Karpas-422 (cell line): Measurements from ENCODE around the gene PHLDB2. TPM values are rescaled to one million over a fixed set of nuclear protein-coding genes. Genes with fewer than 3 reads are reported as not detected.

ENCODE experiments used
- DNase-seq: peaks from one replicate; pipeline ENCODE4 v3.0.0-alpha.2; 2015
- H2AFZ ChIP-seq: fragments of 200-600 bp; sonication (generic); 2 replicates; pipeline ENCODE4 v1.6.1; 2014; ENCODE audit warnings: antibody characterized with exemption, low read length, mixed read lengths
- H3K27ac ChIP-seq: fragments of 200-600 bp; sonication (generic); 2 replicates; pipeline ENCODE4 v1.5.1; 2014; ENCODE audit warnings: mild to moderate bottlenecking, low read length, moderate library complexity
- H3K27me3 ChIP-seq: fragments of 200-600 bp; sonication (generic); 2 replicates; pipeline ENCODE4 v1.6.1; 2014; ENCODE audit warnings: low read length, mixed read lengths
- H3K36me3 ChIP-seq: fragments of 200-600 bp; sonication (generic); 2 replicates; pipeline ENCODE4 v1.6.1; 2014; ENCODE audit warnings: low read length, mixed read lengths; ENCODE audit not compliant: insufficient read depth
- H3K4me1 ChIP-seq: fragments of 200-600 bp; sonication (generic); 2 replicates; pipeline ENCODE4 v1.6.1; 2014; ENCODE audit warnings: mild to moderate bottlenecking, low read length, mixed read lengths
- H3K4me2 ChIP-seq: fragments of 200-600 bp; sonication (generic); 2 replicates; pipeline ENCODE4 v1.6.1; 2014; ENCODE audit warnings: low read length, low read depth, mild to moderate bottlenecking; ENCODE audit not compliant: poor library complexity, severe bottlenecking
- H3K4me3 ChIP-seq: fragments of 200-600 bp; sonication (generic); 2 replicates; pipeline ENCODE4 v1.5.1; 2014; ENCODE audit warnings: mild to moderate bottlenecking, antibody characterized with exemption, low read length, mixed read lengths
- H3K79me2 ChIP-seq: fragments of 200-600 bp; sonication (generic); 2 replicates; pipeline ENCODE4 v1.6.1; 2014; ENCODE audit warnings: mild to moderate bottlenecking, low read length, mixed read lengths
- H3K9ac ChIP-seq: fragments of 200-600 bp; sonication (generic); 2 replicates; pipeline ENCODE4 v1.6.0; 2014; ENCODE audit warnings: low read length
- H3K9me2 ChIP-seq: fragments of 200-600 bp; sonication (generic), shearing (Covaris generic); replicated peaks from 2 replicates; pipeline ENCODE4 v1.6.0; 2014; ENCODE audit warnings: mild to moderate bottlenecking, low read length, moderate library complexity; ENCODE audit not compliant: insufficient read depth
- H3K9me3 ChIP-seq: fragments of 300-700, 200-600 bp; sonication (generic); 2 replicates; pipeline ENCODE4 v1.6.1; 2014; ENCODE audit warnings: low read length, mixed read lengths
- H4K20me1 ChIP-seq: fragments of 200-600 bp; sonication (generic); 2 replicates; pipeline ENCODE4 v1.6.1; 2014; ENCODE audit warnings: mild to moderate bottlenecking, antibody characterized with exemption, low read length, low read depth; ENCODE audit not compliant: insufficient read depth
- total RNA-seq: library from RNA; depleted of rRNA; stranded (reverse); fragments of >200 nt; shearing (Covaris generic); gene quantifications from 2 replicates; pipeline ENCODE4 v1.2.3, GENCODE V29; 2014; ENCODE audit warnings: low replicate concordance

PHLDB2 gene
- total RNA-seq, 1 experiment from 2014 or later = 2.1 TPM

DNA sequence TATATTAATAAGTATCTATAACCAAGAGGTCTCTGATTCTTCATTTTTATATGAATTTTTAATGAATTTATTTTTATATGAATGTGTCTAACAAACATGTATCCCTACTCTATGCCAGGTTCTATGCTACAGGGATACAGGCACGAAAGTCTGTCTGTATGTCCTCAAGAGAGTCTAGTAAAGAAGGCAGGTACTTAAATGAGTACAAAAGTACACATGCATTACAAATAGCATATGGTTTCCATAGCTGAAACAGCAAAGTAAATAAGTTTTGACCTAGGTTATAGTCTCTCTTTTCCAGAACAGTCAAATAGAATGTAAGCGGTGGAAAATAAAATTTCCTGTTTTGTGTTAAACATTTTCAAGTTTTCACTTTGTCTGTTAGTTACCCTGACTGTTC lies 106.4 kb downstream of the PHLDB2 start:
- no peak overlapping the region for H2AFZ ChIP-seq
- H3K9me3 ChIP-seq = no peaks in the 10 kb centered on the region
- H3K9ac ChIP-seq = no peak overlapping the region
- H3K36me3 ChIP-seq = no peaks in the 10 kb centered on the region
- no peaks in the 10 kb centered on the region for H4K20me1 ChIP-seq
- no peak overlapping the region for H3K4me3 ChIP-seq
- H3K27ac ChIP-seq = no peak overlapping the region
- peaks cover 28% of the 10 kb centered on the region for H3K4me1 ChIP-seq
- H3K9me2 ChIP-seq = no peaks in the 10 kb centered on the region
- no peak for DNase-seq
- H3K27me3 ChIP-seq = no peaks in the 10 kb centered on the region
- no peak overlapping the region for H3K4me2 ChIP-seq
- H3K79me2 ChIP-seq = no peaks in the 10 kb centered on the region

DNA sequence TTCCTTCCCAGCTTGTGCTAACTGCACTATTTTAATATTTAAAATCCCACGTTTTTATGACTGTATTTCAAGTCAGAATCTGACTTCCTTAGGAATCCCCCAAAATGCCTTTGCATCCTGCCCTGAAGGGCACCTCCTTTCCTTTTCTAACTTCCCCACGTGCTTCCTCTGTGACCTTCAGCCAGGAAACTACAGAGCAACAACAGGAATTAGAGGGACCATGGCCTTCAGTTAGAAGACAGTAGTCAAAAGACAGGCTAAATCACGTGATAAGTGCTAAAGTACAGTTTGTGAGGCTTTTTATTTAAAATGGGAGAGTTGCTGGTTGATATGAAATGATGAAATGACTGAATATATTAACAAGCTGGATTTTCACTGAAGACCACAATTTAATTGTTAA lies 108.0 kb downstream of the PHLDB2 start:
- H3K4me2 ChIP-seq = peak overlapping the region; percentile 53
- no peak overlapping the region; the same call in 1 of the 2 replicates for H2AFZ ChIP-seq

GRCh38 chr3:111967651-111968274 lies 108.7 kb downstream of the PHLDB2 start:
- Histone ChIP-seq H3K79me2 (no peaks in the 10 kb centered on the region), H3K27me3 (no peaks in the 10 kb centered on the region), H3K4me1 (peaks cover 30% of the 10 kb centered on the region), H2AFZ (no peak overlapping the region; the same call in 1 of the 2 replicates), H3K36me3 (no peaks in the 10 kb centered on the region), H3K4me2 (peak overlapping the region; percentile 53), H4K20me1 (no peaks in the 10 kb centered on the region), H3K9ac (no peak overlapping the region; the same call in 1 of the 2 replicates), H3K27ac (no peak overlapping the region), H3K9me2 (no peaks in the 10 kb centered on the region), H3K9me3 (no peaks in the 10 kb centered on the region), H3K4me3 (no peak overlapping the region)
- DNase-seq = peak; percentile 93

More for the DNA sequence above, 108.0 kb downstream of the PHLDB2 start:
- Histone ChIP-seq H3K4me3 (no peak overlapping the region), H3K27ac (no peak overlapping the region), H3K9ac (no peak overlapping the region), H3K9me3 (no peaks in the 10 kb centered on the region), H4K20me1 (no peaks in the 10 kb centered on the region), H3K79me2 (no peaks in the 10 kb centered on the region), H3K9me2 (no peaks in the 10 kb centered on the region), H3K4me1 (peaks cover 30% of the 10 kb centered on the region), H3K27me3 (no peaks in the 10 kb centered on the region), H3K36me3 (no peaks in the 10 kb centered on the region)
- no peak for DNase-seq

GRCh38 chr3:111968319-111969054 lies 109.4 kb downstream of the PHLDB2 start:
- H3K27ac ChIP-seq = no peak overlapping the region
- no peak overlapping the region for H3K9ac ChIP-seq
- H2AFZ ChIP-seq = no peak overlapping the region
- H3K36me3 ChIP-seq = no peaks in the 10 kb centered on the region
- H3K4me3 ChIP-seq = no peak overlapping the region
- H3K27me3 ChIP-seq = no peaks in the 10 kb centered on the region
- H3K79me2 ChIP-seq = no peaks in the 10 kb centered on the region
- H3K9me3 ChIP-seq = no peaks in the 10 kb centered on the region
- peaks cover 30% of the 10 kb centered on the region for H3K4me1 ChIP-seq
- no peaks in the 10 kb centered on the region for H4K20me1 ChIP-seq
- no peak overlapping the region for H3K4me2 ChIP-seq
- no peak for DNase-seq
- no peaks in the 10 kb centered on the region for H3K9me2 ChIP-seq

DNA sequence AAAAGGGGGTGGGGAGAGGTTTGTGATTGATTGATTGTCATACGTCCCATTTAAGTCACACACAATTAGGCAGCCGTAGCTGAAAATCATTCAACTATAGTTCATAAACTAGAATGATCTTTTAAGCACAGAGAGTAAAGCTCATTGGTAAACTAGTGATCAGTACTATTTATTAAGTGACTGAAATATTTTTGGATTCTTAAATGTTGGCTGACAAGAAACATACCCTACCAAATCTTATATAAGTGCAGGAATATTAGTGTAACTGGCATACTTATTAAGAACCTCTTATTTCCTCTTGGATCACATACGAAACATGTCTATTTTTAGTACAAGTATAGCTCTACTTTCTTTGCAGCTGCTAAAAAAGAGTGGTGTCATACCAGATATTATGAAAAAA lies 111.3 kb downstream of the PHLDB2 start:
- H3K27me3 ChIP-seq = no peaks in the 10 kb centered on the region
- H3K9ac ChIP-seq = no peak overlapping the region
- H3K4me3 ChIP-seq = no peak overlapping the region
- no peaks in the 10 kb centered on the region for H3K36me3 ChIP-seq
- no peaks in the 10 kb centered on the region for H3K79me2 ChIP-seq
- H3K9me2 ChIP-seq = no peaks in the 10 kb centered on the region
- no peak overlapping the region for H3K4me2 ChIP-seq
- no peak overlapping the region for H3K27ac ChIP-seq
- no peak for DNase-seq
- no peaks in the 10 kb centered on the region for H4K20me1 ChIP-seq
- H3K9me3 ChIP-seq = no peaks in the 10 kb centered on the region
- peaks cover 30% of the 10 kb centered on the region for H3K4me1 ChIP-seq
- no peak overlapping the region for H2AFZ ChIP-seq

DNA sequence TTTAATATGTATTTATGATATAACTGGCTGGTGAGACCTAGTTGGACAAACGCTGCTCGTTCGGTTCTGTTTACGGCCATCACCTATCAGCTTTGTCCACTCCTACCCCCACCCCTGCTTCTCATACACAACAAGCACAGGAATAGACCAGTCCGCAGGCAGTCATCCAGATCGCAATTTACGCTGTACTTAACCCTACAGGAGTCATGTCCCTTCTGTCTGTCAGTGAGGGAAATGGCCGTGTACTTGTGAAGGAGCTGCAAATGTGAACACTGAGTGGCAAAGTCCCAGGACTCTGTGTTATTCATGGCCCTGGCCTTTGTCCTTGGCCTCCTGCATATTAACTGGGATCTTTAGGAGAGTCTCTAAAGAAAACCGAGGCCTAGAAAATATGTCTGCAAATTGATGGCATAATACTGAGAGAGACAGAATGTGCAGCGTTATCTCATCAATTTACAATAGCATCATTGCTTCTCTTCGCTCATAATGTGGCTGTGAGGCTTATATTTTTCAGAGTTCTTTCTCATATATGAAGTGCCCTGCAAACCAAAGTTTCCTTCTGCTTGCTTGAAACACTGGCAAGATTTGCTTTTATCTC lies 112.6 kb downstream of the PHLDB2 start:
- no peaks in the 10 kb centered on the region for H3K9me3 ChIP-seq

GRCh38 chr3:111972891-111973290 lies 113.8 kb downstream of the PHLDB2 start:
- H3K36me3 ChIP-seq = no peaks in the 10 kb centered on the region
- no peak for DNase-seq
- H4K20me1 ChIP-seq = no peaks in the 10 kb centered on the region
- H3K79me2 ChIP-seq = no peaks in the 10 kb centered on the region
- H2AFZ ChIP-seq = peak overlapping the region; percentile 23; the same call in 1 of the 2 replicates
- H3K27me3 ChIP-seq = no peaks in the 10 kb centered on the region
- no peak overlapping the region for H3K4me3 ChIP-seq
- H3K27ac ChIP-seq = no peak overlapping the region
- H3K9me2 ChIP-seq = no peaks in the 10 kb centered on the region
- H3K4me1 ChIP-seq = peaks cover 17% of the 10 kb centered on the region
- no peaks in the 10 kb centered on the region for H3K9me3 ChIP-seq
- no peak overlapping the region for H3K9ac ChIP-seq
- H3K4me2 ChIP-seq = no peak overlapping the region

More for the DNA sequence above, 112.6 kb downstream of the PHLDB2 start:
- no peak for DNase-seq
- no peak overlapping the region for H3K9ac ChIP-seq
- peaks cover 27% of the 10 kb centered on the region for H3K4me1 ChIP-seq
- no peaks in the 10 kb centered on the region for H4K20me1 ChIP-seq
- H2AFZ ChIP-seq = no peak overlapping the region
- no peak overlapping the region for H3K4me2 ChIP-seq
- H3K27me3 ChIP-seq = no peaks in the 10 kb centered on the region
- no peak overlapping the region for H3K27ac ChIP-seq
- H3K4me3 ChIP-seq = no peak overlapping the region
- H3K9me2 ChIP-seq = no peaks in the 10 kb centered on the region
- H3K36me3 ChIP-seq = no peaks in the 10 kb centered on the region
- no peaks in the 10 kb centered on the region for H3K79me2 ChIP-seq

DNA sequence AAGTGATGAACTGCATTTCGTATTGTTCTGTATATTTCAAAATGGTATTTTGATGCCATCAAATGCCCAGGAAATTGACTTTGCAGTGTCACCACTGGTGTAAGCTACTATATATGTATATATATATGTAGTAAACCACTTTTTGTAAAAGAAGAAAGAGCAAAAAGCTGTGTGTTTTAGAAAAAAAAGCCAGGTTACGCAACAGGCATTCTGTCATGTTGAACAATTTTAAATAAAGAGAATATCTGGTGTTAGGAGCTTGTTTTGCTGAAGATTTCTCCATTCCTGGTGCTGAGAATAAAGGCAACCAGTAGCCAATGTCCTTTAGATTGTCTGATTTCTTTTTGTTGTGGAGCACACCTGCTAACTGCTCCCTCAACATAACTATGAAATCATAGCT lies 116.1 kb downstream of the PHLDB2 start:
- no peak overlapping the region for H3K4me2 ChIP-seq
- DNase-seq = no peak
- peaks cover 13% of the 10 kb centered on the region for H3K79me2 ChIP-seq
- no peak overlapping the region for H3K27ac ChIP-seq
- no peaks in the 10 kb centered on the region for H3K27me3 ChIP-seq
- H2AFZ ChIP-seq = no peak overlapping the region
- no peak overlapping the region for H3K9ac ChIP-seq
- H3K36me3 ChIP-seq = no peaks in the 10 kb centered on the region
- no peak overlapping the region for H3K4me3 ChIP-seq
- H3K4me1 ChIP-seq = peaks cover 13% of the 10 kb centered on the region
- no peaks in the 10 kb centered on the region for H3K9me2 ChIP-seq
- no peaks in the 10 kb centered on the region for H4K20me1 ChIP-seq
- H3K9me3 ChIP-seq = no peaks in the 10 kb centered on the region
